Measurements from ENCODE around the gene SLC20A1.
"Not testable (repeated sequence)": the region's sequence is repeated elsewhere in the genome, so short reads cannot be mapped to it uniquely, and the experiment has no call there.

Gene SLC20A1

DNA sequence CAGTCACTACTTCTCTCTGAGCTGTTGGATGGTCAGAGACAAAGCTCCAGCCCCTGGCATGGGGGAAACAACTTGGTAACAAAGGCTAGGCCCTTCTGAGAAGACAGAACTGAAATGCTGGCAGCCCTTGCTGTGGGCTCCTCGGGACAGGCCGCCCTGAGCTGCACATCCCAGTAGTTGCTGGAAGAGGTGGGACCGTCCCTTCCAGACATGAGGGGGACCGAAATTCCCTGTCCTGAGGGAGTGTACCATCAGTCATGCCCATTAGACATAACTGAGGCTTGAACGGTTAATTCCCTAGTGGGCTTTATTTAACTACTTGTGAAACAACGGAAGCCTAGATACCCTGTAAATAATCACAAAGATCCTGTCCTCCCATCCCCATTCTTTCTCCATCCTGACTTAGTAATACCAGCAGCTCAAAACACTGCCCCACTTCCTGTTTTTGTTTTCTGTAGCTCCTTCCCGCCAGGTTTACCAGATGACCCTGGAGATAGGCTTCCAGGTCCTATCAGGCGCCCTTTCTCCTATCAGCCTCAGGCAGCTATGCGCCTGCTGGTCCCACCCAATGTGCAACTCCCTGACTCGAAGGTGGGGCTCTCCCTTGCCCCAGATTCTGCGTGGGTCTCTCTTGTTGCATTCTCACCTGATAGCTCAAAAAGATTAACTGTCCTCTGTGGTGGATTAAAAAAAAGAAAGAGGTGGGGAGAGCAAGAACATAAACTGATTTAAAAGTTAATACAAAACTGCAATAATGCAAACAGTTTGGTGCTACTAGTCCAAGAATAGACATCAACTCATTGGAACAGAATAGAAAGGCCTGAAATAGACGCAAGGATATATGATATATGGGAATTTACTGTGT lies 38.0 kb downstream of the SLC20A1 start:
- DNase-seq (ENCODE audit: low read depth): no peak

DNA sequence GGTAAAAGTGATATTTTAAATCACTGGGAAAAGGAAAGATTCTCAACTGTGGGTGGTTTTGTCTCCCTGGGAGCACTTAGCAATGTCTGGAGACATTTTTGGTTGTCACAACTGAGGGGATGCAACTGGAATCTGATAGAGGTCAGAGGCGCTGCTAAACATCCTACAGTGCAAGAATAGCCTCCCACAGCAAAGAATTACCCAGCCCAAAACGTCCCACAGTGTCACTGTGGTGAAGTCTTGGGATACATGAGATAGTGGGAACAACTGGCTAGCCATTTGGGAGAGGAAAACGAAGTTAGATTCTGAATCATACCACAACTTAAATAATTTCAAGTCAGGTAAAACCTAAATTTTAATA lies 38.7 kb downstream of the SLC20A1 start:
- no peak for DNase-seq (ENCODE audit: low read depth)

- no peak for DNase-seq (ENCODE audit: low read depth)
Measured at GRCh38 chr2:112685271-112685884, 39.6 kb downstream of the SLC20A1 start.

- DNase-seq (ENCODE audit: low read depth): no peak
Measured at GRCh38 chr2:112686348-112687217, 40.8 kb downstream of the SLC20A1 start.

GRCh38 chr2:112687522-112687921 lies 41.8 kb downstream of the SLC20A1 start:
- DNase-seq (ENCODE audit: low read depth): no peak

GRCh38 chr2:112688086-112688880 lies 42.5 kb downstream of the SLC20A1 start:
- DNase-seq (ENCODE audit: low read depth): no peak

DNA sequence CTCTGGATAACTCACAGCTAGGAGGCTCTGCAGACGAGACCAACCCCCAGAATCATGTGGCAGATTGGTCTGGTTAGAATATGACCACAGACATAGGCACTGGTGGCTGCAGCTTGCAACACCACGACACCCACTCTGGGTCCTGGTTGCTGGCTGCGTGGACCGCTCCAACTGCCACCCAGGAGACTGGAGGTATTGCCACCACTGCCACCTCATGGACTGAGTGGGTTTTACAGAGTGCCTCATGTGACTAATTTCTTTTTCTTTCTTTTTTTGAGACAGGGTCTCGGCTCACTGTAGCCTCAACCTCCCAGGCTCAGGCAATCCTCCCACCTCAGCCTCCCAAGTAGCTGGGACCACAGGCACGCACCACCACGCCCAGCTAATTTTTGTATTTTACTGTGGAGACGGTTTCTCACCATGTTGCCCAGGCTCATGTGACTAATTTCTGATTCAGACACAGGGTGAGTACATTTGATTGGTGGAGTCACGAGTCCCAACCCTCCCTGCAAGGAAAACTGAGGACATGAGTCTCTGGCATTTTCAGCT lies 45.2 kb downstream of the SLC20A1 start:
- peak; percentile 42 for DNase-seq (ENCODE audit: low read depth)

- no peak for DNase-seq (ENCODE audit: low read depth)
Measured at GRCh38 chr2:112691881-112692281, 46.1 kb downstream of the SLC20A1 start.

DNA sequence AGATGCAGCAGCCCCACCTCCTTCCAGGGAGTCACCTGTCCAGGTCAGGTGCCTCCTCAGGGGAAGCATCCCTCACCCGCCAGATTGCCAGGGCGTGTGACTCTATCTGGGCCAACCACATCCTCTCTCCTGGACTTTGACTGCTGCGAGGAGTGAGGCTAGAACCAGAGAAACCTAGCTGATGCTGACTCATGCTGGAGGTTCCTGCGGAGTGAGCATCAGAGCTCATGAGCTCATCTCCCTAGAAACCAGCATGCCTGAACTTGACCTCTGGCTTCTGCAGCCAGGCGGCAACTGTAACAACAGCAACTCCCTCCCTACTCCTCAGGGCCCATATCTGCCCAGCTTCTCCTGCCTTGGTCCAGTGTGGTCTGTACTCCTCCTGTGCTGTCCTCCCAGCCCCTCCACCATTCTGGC lies 46.8 kb downstream of the SLC20A1 start:
- peak; percentile 28 for DNase-seq (ENCODE audit: low read depth)

GRCh38 chr2:112692918-112693317 lies 47.2 kb downstream of the SLC20A1 start:
- DNase-seq (ENCODE audit: low read depth): peak; percentile 16

GRCh38 chr2:112693596-112693995 lies 47.9 kb downstream of the SLC20A1 start:
- DNase-seq (ENCODE audit: low read depth): no peak

GRCh38 chr2:112694182-112694581 lies 48.4 kb downstream of the SLC20A1 start:
- no peak for DNase-seq (ENCODE audit: low read depth)

- no peak for DNase-seq (ENCODE audit: low read depth)
Measured at GRCh38 chr2:112698834-112699515, 53.2 kb downstream of the SLC20A1 start.

DNA sequence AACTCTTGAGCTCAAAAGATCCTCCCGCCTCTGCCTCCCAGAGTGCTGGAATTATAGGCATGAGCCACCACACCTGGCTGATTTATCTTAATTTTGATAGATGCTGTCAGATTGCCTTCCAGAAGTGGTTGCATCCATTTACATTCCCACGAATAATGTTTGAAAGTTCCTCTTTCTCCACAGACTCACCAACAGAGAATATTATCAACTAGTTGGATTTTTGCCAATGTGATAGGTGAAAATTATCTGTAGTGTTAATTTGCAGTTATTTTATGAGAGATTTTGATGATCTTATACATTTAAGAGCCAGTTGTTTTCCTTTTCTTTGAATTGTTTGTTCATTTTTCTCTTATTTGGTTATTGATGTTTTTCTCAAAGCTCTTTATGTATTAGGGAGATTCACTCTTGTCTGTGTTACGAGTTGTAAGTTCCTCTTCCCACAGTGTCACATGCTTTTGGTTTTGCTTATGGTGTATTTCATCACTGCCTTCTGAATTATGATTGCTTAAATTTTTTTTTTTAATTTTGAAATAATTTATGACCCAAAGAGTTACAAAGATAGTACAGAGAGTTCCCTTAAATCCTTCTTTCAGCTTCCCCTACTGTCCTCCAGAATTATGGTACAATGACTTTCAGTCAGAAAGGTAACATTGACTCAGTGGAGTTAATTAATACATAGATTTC lies 54.4 kb downstream of the SLC20A1 start:
- no peak for DNase-seq (ENCODE audit: low read depth)

- no peak for DNase-seq (ENCODE audit: low read depth)
Measured at GRCh38 chr2:112701052-112701451, 55.3 kb downstream of the SLC20A1 start.

DNA sequence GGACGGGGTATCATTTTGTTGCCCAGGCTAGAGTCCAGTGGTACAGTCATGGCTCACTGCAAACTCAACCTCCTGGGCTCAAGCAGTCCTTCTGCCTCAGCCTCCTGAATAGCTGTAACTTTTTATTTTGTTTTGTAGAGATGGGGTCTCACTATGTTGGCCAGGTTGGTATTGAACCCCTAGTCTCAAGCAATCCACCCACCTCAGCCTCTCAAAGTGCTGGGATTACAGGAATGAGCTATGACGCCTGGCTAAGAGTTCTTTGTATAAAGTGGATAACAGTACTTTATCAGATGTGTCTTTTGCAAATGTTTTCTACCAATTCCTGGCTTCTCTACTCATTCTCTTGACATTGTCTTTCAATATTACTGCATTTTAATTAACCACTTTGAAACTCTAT lies 57.9 kb downstream of the SLC20A1 start:
- no peak for DNase-seq (ENCODE audit: low read depth)

- no peak for DNase-seq (ENCODE audit: low read depth)
Measured at GRCh38 chr2:112705575-112705974, 59.8 kb downstream of the SLC20A1 start.

GRCh38 chr2:112706170-112706664 lies 60.5 kb downstream of the SLC20A1 start:
- no peak for DNase-seq (ENCODE audit: low read depth)

DNA sequence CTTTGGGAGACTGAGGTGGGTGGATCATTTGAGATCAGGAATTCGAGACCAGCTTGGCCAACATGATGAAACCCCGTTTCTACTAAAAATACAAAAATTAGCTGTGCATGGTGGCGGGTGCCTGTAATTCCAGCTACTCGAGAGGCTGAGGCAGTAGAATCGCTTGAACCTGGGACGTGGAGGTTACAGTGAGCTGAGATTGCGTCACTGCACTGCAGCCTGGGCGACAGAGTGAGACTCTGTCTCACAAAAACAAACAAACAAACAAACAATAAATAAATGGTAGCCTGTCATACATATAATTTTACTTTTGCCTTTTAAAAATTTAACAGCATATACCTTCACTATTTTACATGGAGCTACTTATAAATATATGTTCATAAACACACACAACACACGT lies 61.2 kb downstream of the SLC20A1 start:
- DNase-seq (ENCODE audit: low read depth): not testable (repeated sequence)

- DNase-seq (ENCODE audit: low read depth): no peak
Measured at GRCh38 chr2:112708968-112709367, 63.2 kb downstream of the SLC20A1 start.

Data from stimulated activated CD4-positive, alpha-beta T cell treated with anti-CD3 and anti-CD28 coated beads, Interleukin-2, amount 100 ng/mL, for 4 hours (primary cell).